ENCODE measurements around the gene SEMA4B.
A peak's percentile ranks its signal among the peaks of the same experiment; 100 is the strongest.

The SEMA4B gene

DNA sequence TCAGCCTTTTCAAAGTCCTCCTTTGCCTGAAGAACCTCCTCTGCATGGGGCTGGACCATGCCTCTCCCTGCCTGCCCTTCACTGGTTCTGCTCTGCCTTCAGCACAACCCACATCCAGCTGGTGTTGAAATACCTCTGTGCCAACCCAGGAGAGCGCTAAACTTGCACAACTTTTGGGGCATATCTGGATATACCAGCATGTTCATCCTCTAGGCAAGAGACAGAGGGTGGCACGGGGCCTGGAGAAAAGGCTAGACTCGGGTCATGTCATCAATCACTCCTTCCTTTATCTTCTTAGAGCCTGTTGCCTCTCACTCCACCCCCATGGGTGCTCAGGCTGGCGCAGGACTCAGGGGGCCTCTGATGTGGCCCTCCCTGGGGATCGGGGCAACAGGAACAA, 4.8 kb downstream of the SEMA4B start:
- no peak for DNase-seq

DNA sequence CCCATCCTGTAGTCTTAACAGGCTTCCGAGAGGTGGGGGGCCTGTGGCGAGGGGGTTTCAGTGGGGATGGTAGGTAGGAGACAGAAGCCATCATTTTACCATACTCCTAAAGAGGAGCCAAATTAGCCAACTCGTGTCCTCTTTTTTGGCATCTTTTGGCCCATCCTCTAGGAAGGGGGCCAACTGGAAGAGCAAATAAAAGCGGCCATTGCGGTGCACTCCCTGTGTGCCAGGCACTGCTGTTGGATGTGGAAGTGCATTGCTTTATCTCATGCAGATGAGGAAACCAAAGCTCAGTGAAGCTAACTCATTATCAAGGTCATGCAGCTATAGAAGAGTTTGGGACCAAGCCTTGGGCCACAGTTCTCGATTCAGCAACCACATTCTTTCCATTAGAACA, 6.1 kb downstream of the SEMA4B start:
- DNase-seq, result no peak

DNA sequence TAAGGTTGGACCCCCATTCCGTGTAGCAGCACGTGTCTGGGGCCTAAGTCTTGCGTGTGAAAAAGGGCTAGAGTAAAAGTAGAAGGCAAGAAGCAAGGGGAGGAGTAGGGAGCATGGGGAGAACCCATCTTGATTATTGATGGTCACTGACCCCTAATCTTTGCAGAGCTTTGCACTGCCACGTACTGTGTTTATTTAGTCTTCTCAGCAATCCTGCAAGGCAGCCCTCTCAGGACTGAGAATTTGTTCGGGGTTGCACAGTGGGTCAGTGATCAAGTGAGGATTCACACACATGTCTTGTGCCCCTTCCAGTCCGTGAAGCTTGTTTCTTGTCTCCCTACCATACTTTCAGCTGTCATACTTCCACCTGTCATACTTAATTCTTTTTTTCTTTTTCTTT, 7.2 kb downstream of the SEMA4B start:
- DNase-seq, result no peak

DNA sequence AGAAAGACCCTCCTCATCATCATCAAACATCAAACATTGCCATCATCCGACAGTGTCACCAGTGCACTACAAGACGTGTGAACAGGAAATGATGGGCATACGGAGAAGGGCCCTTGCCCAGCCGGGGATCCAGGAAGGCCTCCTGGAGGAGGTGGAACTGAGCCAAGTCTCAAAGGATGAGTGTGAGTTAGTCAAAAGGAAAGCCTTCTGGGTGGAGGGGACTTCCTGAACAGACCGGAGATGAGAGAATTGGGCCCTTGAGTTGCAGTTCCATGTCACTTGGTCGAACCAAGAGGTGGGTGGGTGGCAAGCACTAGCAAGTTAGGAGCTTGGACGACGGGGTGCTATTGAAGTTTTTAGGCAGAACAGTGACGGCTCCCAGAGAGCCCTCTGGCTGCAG, 8.5 kb downstream of the SEMA4B start:
- DNase-seq, result no peak

DNA sequence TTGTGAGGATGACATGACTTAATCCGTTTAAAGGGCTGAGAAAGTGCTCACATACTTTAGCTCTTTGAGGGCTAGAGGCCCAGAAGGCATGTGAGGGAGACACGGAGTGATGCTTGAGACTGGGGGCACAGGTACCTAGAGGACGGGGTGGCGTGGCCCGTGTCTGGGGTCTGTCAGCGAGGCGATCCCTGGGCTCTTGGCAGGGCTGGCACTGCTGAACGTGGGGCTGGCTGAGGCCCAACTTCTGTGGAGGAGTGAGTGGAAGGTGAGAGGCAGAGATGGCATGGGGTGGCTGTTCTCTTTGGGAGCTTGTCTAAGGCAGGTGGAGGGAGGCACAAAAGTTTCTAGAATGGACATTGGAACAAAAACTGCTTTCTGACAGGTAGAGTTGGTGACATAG, 9.5 kb downstream of the SEMA4B start:
- DNase-seq, result no peak

DNA sequence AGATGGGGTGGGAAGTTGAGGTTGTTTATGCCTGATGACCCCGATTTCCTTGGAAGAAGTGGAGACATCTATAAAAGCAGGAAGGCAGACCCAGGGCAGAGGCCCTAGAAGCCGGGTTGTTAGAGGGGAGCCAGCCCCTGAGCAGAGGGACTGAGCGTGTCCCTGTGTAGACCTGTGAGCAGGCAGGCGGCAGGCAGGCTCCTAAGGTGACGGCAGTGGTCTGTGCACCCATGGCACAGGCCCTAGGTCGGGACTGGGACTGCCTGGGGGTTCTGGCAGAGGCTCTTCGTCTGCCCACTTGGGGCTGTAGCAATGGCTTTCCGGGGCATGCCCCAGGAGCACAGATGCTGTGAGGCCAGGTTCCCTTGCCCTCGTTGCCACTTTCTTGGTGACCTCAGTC, 9.9 kb downstream of the SEMA4B start:
- no peak for DNase-seq

DNA sequence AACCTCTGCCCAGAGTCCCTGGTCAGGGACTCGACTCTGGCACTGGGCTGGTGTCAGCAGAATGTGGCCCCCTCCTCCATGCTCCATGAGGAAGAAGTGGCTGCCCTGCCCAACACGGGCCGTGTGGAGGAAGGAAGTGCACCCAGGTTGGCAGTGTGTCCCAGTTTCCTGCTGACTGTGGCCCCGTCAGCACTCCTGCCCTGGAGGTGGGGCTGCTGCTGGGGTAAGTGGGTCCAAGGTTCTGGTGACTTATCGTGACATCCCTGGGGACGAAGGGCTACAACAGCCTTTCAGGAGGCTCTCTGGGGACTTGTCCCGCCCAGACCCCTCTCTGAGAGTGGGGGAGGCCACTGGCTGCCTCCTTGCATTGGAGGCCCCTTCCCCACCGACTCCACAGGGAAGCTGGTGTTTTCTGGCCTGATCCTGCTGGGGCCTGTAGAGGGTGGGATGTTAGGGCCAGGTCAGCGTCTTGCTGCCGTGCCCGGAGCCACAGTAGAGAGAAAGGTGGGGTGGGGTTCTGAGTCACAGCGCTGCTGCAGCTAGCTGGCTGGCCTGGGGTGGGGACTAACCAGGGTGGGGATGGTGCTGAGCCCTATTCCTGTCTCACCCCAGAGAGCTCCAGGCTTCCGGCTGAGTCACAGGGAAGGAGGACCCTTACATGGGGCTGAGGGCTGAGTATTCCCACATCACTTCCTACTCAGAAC, 10.5 kb downstream of the SEMA4B start:
- no peak for DNase-seq

DNA sequence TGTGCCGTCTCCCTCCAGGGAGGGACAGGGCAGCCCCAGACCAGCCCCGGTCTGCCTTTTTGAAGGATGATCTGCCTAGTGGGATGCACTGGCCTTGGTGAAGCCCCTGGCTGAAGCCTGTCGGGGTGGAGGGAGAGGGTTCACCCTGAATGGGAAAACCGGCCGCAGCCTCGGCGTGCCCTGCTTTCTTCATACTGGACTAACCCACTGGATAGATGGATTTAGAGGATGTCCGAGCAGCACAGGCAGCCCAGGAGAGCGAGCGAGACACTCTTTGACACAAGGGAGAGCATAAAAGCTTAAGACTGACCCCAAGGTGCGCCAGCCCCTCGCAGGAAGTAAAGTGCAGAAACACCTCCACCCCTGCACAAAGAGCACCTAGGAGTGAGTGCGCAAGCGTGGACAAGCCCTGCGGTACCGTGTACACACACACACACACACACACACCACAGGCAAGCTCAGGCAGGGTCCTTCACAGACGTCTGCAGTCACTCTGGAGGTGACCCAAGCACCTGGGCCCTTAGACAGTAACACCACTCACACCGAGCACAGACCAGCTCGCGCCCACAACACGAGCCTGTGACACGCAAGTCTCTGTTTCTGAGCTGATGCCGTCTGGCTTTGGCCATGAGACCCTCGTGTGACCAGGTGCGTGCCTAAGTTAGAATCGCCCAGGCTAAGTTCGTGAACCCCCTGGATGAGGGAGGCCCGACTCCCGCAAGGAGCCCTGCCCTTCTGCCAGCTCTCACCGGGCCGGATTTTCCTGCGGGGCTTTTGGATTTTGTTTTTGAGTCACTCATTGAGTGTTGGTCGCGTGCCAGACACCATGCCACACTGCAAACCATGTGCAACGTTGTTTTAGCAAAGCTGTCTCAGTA, 11.3 kb downstream of the SEMA4B start:
- DNase-seq, result no peak

DNA sequence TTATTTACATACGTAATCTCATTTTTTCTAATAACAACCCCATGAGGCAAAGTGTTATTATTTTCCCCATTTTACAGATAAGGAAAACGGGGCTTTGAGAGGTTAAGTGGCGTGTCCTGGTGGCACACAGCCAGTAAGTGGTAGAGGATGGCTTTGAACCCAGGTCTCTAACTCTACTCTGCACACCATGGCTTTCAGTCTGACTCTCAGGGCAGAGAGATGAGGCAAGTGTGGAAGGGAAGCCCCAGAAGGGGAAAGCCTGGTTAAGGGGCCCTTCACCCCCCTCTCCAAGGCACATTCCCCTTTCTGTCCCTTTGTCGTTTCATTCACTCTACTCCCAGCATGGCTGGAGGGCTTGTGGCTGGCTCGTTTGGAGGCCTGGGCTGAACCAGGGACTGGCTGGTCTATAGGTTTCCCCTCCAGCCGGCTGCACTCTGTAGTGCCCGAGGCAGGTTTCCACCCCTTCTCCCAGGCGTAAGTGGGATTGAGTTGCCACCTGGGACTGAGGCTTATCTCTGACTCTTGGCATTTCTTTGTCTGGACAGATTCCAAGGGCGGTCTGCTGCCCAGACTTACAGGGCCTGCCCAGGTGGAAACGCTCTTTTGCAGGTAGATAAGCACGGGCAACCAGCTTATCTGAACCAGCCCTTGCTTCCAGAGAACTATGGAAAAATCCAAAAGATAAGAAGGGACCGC, 12.1 kb downstream of the SEMA4B start:
- DNase-seq, result no peak

DNA sequence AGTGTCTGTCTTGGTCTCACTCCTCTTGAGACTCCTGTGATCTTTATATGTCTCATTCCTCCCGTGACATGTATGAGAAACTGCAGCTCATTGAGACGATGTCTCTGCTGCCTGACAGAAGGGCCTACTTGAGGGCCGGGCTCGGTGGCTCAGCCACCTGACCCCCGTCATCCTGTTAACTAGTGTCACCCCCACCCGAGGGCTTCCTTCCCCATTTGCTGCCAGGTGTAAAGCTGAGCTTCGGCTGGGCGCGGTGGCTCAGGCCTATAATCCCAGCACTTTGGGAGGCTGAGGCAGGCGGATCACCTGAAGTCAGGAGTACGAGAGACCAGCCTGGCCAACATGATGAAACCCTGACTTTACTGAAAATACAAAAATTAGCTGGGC, 12.7 kb downstream of the SEMA4B start:
- peak in 1 of 2 donors; percentile 60 for DNase-seq

DNA sequence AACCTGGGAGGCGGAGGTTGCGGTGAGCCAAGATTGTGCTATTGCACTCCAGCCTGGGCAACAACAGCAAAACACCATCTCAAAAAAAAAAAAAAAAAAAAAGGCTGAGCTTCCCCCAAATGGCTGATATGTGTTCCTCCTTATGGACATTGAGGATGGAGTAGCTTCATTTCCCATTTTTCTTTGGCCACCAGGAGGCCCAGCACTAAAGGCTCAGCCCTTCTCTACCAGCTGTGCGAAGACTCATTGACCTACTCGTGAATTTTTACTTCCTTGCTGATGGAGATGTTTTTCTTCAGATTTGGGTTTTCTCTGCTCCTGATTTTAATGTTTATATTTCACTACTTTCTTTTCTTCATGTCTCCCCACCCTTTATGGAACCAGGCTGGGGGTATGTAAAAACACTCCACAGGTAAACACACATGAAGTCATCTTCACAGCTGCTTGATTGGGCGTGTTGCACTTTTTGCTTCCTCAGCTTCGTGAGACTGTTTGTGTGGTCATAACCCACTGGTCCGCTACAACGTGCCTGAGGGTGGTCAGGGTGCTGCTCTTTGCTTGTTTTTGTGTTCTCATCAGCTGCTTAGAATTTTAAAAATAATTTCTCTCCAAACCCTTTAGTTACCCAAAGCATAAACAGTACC, 13.5 kb downstream of the SEMA4B start:
- no peak for DNase-seq

DNA sequence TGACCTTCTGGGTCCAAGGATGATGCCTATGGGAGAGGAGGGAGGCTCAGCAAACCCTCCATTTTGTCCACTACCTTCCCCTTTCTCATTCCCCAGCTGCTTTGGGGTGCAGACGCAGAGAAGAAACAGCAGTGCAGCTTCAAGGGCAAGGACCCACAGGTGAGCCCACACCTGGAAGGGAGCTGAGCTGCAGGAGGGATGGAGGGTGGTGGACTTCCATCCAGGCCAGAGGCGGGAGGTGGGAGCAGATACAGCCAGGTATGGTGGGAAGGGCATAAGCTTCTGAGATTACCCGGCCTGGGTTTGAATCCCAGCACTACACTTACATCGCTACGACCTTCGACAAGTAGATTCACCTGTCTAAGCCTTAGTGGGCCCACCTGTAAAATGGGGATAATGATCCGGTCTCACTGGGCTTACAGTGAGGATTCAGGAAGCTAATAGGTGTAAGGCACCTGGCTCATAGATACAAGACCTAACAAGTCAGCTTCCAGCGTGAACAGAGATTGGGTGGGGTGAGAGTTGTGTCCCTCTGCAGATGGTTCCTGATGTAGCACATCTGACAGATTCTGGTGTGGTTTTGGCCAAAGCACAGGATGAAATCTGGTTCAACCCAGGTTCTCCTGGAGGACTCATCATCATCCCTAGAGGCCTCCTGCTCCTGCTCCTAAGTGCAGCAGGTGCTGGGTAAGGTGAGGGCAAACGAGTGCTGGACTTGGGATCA, 16.7 kb downstream of the SEMA4B start:
- DNase-seq, result no peak

DNA sequence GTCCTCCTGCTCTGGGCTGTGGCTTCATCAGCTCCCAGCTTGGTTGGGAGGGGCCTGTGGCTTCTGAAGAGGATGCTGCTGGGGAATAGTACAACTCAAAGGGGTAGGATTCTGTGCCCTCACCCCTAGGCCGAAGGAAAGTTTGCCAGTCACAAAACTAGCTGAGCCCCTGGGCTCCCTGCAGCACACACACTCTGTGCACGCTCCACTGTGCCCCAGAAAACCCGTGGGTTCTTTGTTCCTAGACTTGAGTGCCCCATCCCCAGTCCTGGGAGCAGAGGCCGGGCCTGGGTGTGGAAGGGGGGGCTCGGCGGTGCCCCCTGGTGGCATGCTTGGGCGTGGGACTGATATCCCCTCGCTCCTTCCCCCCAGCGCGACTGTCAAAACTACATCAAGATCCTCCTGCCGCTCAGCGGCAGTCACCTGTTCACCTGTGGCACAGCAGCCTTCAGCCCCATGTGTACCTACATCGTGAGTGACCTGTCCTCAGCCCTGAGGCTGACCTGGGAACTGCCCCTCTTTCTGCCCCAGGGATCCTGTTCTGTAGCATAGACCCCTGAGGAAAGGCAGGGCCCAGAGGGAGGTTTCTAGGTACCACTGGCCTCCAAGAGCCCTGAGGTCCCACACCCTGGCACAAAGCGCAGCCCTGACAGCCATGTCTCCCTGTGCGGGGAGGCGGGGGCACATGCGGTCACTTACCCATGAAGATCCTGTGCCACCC, 18.5 kb downstream of the SEMA4B start:
- peak; percentile 48 to 60 for DNase-seq

DNA sequence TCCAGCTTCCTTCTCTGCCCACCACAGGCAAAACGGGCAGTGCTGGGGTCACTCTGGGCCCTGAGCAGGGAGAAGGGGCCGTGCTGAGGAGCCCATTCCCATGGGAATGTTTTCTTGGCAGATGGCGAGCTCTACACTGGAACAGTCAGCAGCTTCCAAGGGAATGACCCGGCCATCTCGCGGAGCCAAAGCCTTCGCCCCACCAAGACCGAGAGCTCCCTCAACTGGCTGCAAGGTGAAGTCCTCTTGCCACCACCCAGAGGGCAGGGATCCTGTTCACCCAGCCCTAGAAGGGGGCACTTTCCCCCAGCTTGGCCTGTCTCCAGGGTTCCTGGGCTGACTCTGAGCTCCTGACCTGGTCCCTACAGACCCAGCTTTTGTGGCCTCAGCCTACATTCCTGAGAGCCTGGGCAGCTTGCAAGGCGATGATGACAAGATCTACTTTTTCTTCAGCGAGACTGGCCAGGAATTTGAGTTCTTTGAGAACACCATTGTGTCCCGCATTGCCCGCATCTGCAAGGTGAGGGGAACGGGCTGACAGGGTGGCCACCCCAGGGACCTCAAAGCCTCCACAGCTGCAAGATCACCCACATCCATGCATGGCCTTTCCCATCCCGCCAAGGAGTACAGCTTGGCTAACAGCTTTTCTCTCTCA, 20.2 kb downstream of the SEMA4B start:
- DNase-seq, result peak in 1 of 2 donors; percentile 36

DNA sequence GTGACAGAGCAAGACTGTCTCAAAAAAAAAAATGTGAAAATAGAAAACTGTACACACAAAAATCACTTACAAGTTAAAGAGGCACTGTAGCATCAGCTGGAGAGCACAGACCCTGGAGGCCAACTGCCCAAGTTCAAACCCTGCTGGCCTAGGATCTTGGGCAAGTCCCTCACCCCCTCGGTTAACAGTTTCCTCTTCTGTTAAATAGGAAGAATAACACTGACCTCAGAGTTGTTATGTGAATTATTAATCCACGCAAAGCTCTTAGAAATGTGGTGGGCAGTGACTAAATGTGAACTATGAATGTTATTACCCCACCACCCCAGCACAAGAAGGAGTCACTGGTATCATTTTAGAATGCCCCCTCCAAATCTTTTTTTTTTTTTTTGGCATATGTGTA, 21.4 kb downstream of the SEMA4B start:
- DNase-seq, result no peak

DNA sequence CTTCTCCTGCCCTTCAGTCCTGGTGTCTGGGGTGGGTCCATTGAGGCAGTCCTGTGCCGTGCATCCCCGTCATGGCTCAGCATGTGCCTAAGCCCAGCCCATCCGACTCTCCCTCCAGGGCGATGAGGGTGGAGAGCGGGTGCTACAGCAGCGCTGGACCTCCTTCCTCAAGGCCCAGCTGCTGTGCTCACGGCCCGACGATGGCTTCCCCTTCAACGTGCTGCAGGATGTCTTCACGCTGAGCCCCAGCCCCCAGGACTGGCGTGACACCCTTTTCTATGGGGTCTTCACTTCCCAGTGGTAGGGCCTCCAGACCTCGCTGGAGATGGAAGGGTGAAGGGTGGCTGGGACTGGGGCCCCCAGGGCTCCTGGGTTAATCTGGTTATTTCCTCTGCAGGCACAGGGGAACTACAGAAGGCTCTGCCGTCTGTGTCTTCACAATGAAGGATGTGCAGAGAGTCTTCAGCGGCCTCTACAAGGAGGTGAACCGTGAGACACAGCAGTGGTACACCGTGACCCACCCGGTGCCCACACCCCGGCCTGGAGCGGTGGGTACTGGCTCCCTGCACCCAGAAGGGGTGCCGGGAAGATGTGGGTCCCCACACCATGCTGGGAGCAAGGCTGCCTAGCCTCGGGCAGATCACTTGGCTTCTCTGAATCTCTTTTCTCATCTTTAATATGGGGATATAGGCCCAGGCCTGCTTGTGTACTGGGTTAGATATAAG, 22.5 kb downstream of the SEMA4B start:
- no peak for DNase-seq

DNA sequence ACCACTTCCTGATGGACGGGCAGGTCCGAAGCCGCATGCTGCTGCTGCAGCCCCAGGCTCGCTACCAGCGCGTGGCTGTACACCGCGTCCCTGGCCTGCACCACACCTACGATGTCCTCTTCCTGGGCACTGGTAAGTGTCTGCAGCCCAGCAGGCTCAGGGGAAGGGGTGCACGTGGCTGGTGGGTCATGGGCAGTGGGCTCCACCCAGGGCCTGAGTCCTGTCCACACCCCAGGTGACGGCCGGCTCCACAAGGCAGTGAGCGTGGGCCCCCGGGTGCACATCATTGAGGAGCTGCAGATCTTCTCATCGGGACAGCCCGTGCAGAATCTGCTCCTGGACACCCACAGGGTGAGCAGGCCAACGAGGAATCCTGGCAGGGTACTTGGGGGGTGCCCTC, 23.9 kb downstream of the SEMA4B start:
- no peak for DNase-seq

DNA sequence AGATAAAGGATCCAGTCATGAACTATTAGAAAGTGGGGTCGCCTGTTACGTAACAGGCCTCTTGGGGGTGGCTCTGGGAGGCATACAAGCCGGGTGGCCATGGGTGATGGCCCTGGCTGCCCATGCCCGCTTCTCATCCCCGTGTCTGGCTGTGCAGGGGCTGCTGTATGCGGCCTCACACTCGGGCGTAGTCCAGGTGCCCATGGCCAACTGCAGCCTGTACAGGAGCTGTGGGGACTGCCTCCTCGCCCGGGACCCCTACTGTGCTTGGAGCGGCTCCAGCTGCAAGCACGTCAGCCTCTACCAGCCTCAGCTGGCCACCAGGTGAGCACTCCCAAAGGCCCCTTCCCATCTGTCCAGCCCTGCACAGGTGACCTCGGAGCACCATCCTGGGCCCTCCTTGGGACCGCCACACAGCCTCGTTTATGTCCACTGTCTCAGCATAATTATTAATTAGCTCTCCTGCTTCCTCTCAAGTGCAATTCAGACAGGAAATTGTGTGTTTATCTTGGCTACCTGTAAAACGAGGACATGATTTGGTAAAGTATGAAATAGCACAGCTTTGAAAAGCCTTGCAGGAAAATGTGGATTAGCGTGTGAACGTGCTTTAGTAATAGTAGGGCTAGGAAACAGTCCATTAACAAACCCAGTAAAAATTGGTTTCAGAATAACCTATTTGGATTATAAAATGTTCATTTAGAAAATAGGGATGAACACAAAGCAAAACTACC, 24.5 kb downstream of the SEMA4B start:
- DNase-seq, result no peak

DNA sequence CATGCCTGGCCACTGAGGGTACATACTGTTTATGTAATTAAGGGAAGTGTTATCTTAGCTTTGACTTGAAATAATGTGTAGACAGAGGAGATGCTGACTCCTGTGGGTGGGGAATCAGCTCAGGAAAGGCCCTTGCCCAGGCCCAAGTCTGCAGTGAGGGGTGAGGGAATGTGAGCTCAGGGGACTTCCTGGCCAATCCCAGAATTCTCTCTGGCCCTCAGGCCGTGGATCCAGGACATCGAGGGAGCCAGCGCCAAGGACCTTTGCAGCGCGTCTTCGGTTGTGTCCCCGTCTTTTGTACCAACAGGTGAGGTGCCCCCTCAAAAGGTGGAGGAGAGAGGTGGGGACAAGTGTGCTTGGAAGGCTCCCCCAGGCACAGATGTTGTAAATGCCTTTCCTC, 26.2 kb downstream of the SEMA4B start:
- no peak for DNase-seq
